HCT116 (cell line): ENCODE data around the gene PRKAG2. TPM values are rescaled to one million over a fixed set of nuclear protein-coding genes. Genes with fewer than 3 reads are reported as not detected.

ENCODE experiments used
- ATAC-seq: fragments of 200-7000 bp; cut with Tn5 transposase; 2 replicates; pipeline ENCODE4 v1.9.1; 2020; ENCODE audit warnings: mild to moderate bottlenecking, moderate library complexity
- BruUV-seq: library from RNA; stranded (reverse); fragments of 400-500 nt; replicated peaks from 2 replicates; lab custom pipeline; 2021; lab: Mats Ljungman, UMichigan
- CTCF ChIA-PET: fragments of 300-600 bp; sonication (Branson Sonifier 250); formaldehyde crosslinking; loops from one replicate; lab custom pipeline; 2021; ENCODE audit warnings: antibody characterized with exemption; lab: Charles Lee
- POLR2A ChIA-PET: fragments of 300-600, 350-600 bp; sonication (Branson Sonifier 250); formaldehyde crosslinking; loops from one replicate; lab custom pipeline; 2021; ENCODE audit warnings: antibody characterized with exemption; lab: Charles Lee
- RAD21 ChIA-PET, 2 experiments: fragments of 300-600 bp; sonication (Branson Sonifier 250); formaldehyde crosslinking; loops; one replicate each; lab custom pipeline; 2023; ENCODE audit warnings: low total read pairs in 2 of 2; ENCODE audit not compliant: uncharacterized antibody in 2 of 2, unreplicated experiment in 2 of 2, low non-redundant PET in 1 of 2; lab: Charles Lee
- DNase-seq: peaks from one replicate; pipeline ENCODE4 v3.0.0-alpha.2; 2010; ENCODE audit warnings: low read depth, low spot score
- H2AFZ ChIP-seq: fragments of 200-600 bp; shearing (Covaris generic), sonication (generic); 2 replicates; pipeline ENCODE4 v1.6.1; 2017; ENCODE audit warnings: low read depth, mixed run types, mixed read lengths, antibody characterized with exemption, low read length; ENCODE audit not compliant: poor library complexity, severe bottlenecking
- H3K27ac ChIP-seq: 2 replicates; pipeline ENCODE4 v1.5.1; 2012; ENCODE audit warnings: low read depth, low read length
- H3K27me3 ChIP-seq: fragments of 200-600 bp; sonication (generic); 2 replicates; pipeline ENCODE4 v1.6.1; 2016; ENCODE audit warnings: mixed run types, low read length, mixed read lengths; ENCODE audit not compliant: insufficient read depth
- H3K36me3 ChIP-seq, 2 experiments: fragments of 200-500 bp in 1 of 2; fragments of 200-600 bp in 1 of 2; sonication (Bioruptor generic) in 1 of 2; sonication (generic) in 1 of 2; 2 replicates each; pipeline versions ENCODE4 v1.5.1 to v1.6.1; 2014 to 2016; ENCODE audit warnings: low read length in 2 of 2, inconsistent platforms in 1 of 2, mixed read lengths in 1 of 2, mixed run types in 1 of 2; ENCODE audit not compliant: insufficient read depth in 2 of 2, control insufficient read depth in 1 of 2
- H3K4me1 ChIP-seq, 2 experiments: fragments of 200-600 bp in 1 of 2; sonication (generic) in 1 of 2; 2 replicates each; pipeline versions ENCODE4 v1.5.1 to v1.6.1; 2012 to 2017; ENCODE audit warnings: low read length in 2 of 2, inconsistent platforms in 1 of 2, mild to moderate bottlenecking in 1 of 2, mixed read lengths in 1 of 2, mixed run types in 1 of 2, moderate library complexity in 1 of 2; ENCODE audit not compliant: insufficient read depth in 2 of 2, control insufficient read depth in 1 of 2
- H3K4me2 ChIP-seq: fragments of 200-600 bp; sonication (generic); 2 replicates; pipeline ENCODE4 v1.6.1; 2017; ENCODE audit warnings: mixed run types, low read length, mixed read lengths
- H3K4me3 ChIP-seq, 2 experiments: fragments of 200-600 bp in 1 of 2; sonication (generic) in 1 of 2; replicated peaks in 1 of 2; 2 replicates each; pipeline ENCODE4 v1.5.1; 2011 to 2016; ENCODE audit warnings: low read length in 2 of 2, control low read depth in 1 of 2, low read depth in 1 of 2, mild to moderate bottlenecking in 1 of 2, mixed read lengths in 1 of 2, mixed run types in 1 of 2
- H3K79me2 ChIP-seq: fragments of 200-600 bp; sonication (generic); 2 replicates; pipeline ENCODE4 v1.6.1; 2017; ENCODE audit warnings: mild to moderate bottlenecking, mixed run types, low read length, moderate library complexity, mixed read lengths; ENCODE audit not compliant: insufficient read depth
- H3K9ac ChIP-seq: fragments of 200-600 bp; sonication (generic); 2 replicates; pipeline ENCODE4 v1.6.1; 2016; ENCODE audit warnings: low read length, mixed read lengths
- H3K9me2 ChIP-seq: fragments of 200-600 bp; sonication (generic), shearing (Covaris generic); 2 replicates; pipeline ENCODE4 v1.6.1; 2017; ENCODE audit warnings: mixed run types, mild to moderate bottlenecking, moderate library complexity; ENCODE audit not compliant: insufficient read depth
- H3K9me3 ChIP-seq, 2 experiments: fragments of 200-500 bp in 1 of 2; fragments of 200-600 bp in 1 of 2; sonication (Bioruptor generic) in 1 of 2; sonication (generic) in 1 of 2; 2 replicates each; pipeline ENCODE4 v1.6.1; 2014 to 2017; ENCODE audit warnings: low read length in 2 of 2, mixed read lengths in 2 of 2, inconsistent platforms in 1 of 2, low read depth in 1 of 2, mild to moderate bottlenecking in 1 of 2, mixed run types in 1 of 2, moderate library complexity in 1 of 2; ENCODE audit not compliant: control insufficient read depth in 1 of 2, insufficient read depth in 1 of 2
- H4K20me1 ChIP-seq: fragments of 200-600 bp; sonication (generic), shearing (Covaris generic); 2 replicates; pipeline ENCODE4 v1.6.1; 2017; ENCODE audit warnings: mixed run types, mild to moderate bottlenecking, moderate library complexity; ENCODE audit not compliant: insufficient read depth
- CEBPB ChIP-seq: IDR thresholded peaks from 2 replicates; pipeline ENCODE4 v1.6.1; 2012; ENCODE audit warnings: low read depth
- EZH2 ChIP-seq: fragments of 200-600 bp; sonication (generic); IDR thresholded peaks from 2 replicates; pipeline ENCODE4 v1.6.1; 2017; ENCODE audit warnings: antibody characterized with exemption, mixed run types
- POLR2AphosphoS5 ChIP-seq: IDR thresholded peaks from 2 replicates; pipeline ENCODE4 v1.6.1; 2011; ENCODE audit warnings: mild to moderate bottlenecking, low read depth, low read length, moderate library complexity
- RAD21 ChIP-seq: IDR thresholded peaks from 2 replicates; pipeline ENCODE4 v1.6.1; 2012; ENCODE audit warnings: low read depth, mild to moderate bottlenecking
- SIN3A ChIP-seq: IDR thresholded peaks from 2 replicates; pipeline ENCODE4 v1.6.1; 2012; ENCODE audit warnings: low read depth
- SRF ChIP-seq: IDR thresholded peaks from 2 replicates; pipeline ENCODE4 v1.6.1; 2012; ENCODE audit warnings: low read depth
- TCF7L2 ChIP-seq: IDR thresholded peaks from 2 replicates; pipeline ENCODE4 v1.7.0; 2011; ENCODE audit warnings: borderline replicate concordance, inconsistent platforms; ENCODE audit not compliant: insufficient read depth, insufficient read length; ENCODE audit errors: extremely low read depth
- ZFX ChIP-seq: fragments of 450-650 bp; IDR thresholded peaks from 2 replicates; pipeline ENCODE4 v1.6.1; 2017
- intact Hi-C: fragments of 100-400 bp; cut with micrococcal nuclease; formaldehyde crosslinking; loops from 2 replicates; pipeline ENCODE4 v1.10.0; 2022
- total RNA-seq: library from RNA; stranded (reverse); gene quantifications from one replicate; pipeline ENCODE4 v1.2.1, GENCODE V29; 2021; ENCODE audit not compliant: unreplicated experiment

The PRKAG2 gene
- total RNA-seq, 1 experiment from 2014 or later = 23.6 TPM

DNA sequence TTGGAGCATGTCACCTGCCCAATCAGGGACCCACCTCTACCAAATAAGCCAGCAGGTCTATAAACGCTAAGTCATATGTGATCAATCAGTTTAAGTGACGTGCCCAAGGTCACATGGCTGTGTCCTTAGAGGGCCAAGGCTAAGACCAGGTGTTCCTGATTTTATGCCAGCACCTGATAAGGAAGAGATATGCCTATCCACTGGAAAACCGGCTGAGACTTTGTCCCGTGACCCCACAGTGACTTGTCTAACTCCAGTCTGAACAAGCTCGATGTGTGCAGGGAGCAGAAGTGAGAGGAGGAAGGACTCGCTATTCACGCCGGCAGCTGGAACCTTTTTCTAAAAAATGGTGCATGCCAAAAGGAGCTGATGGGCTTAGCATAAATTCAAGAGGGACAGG is 57.0 kb downstream of the PRKAG2 start (continued):
- TF ChIP-seq POLR2AphosphoS5 (no peak), SRF (no peak), CEBPB (no peak), TCF7L2 (no peak), EZH2 (no peak), SIN3A (no peak)
- TF ChIP-seq, all 23 proteins: peak for 0

DNA sequence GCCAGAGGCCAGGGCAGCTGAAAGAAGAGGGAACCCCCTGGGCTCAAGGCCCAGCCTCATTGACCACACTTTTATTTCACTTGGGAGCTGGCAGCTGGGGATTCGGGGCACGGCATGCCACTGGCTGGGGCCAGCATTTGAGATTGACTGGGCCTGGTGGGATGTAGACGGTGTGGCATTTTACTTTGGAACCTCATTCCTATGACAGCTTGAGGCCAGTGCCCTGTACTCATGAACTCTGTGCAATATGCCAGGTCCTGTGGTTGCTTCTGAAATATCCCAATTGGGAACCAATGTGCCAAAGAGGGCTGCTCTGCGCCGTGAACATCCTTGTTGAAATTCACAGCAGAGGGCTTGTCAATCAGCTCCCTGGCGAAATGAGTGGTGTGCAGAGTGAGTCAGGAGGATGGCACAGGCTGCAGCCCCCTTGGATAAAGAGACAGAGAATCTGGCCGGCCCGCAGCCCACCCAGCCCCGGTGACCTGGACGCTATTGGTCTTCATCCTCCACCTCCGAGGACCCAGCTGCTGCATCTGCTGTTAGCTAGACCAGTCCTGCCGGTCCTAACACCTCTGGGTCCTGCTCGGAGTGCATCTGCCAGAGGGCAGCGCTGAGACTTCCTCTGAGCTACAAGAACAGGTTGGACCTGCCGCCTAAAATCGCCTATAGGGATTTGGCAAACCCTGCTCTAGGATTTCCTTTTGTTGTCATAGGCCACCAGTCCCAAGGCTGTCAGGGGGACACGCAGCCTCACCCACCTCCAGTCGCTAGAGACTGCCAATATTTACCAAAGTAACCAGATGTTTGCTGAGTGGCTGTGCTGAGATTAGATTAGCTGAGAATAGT is 58.0 kb downstream of the PRKAG2 start:
- Histone ChIP-seq H3K4me2 (no peak overlapping the region), H3K9me3 (no peaks in the 10 kb centered on the region), H4K20me1 (no peaks in the 10 kb centered on the region), H3K4me1 (peaks cover 0 to 3% of the 10 kb centered on the region in 2 experiments; a peak in 1 of 4 replicates), H3K4me3 (no peak overlapping the region), H3K9ac (no peak overlapping the region), H3K36me3 (no peaks in the 10 kb centered on the region), H3K79me2 (no peaks in the 10 kb centered on the region), H2AFZ (no peak overlapping the region), H3K27me3 (no peaks in the 10 kb centered on the region), H3K9me2 (no peaks in the 10 kb centered on the region), H3K27ac (no peak overlapping the region)
- ATAC-seq (peak; percentile 47; the same call in 1 of the 2 replicates), DNase-seq (no peak)
- intact Hi-C loops = no loop called here
- TF ChIP-seq ZFX (no peak), RAD21 (peak; percentile 25; the same call in 1 of the 2 replicates)
- CTCF ChIA-PET = no interaction called here
- POLR2A ChIA-PET = no interaction called here
- RAD21 ChIA-PET = no interaction called here
- BruUV-seq = no TSS peak
